A673 (cell line): Measurements from ENCODE around the gene AKAP8.

Source experiments
- CTCF ChIP-seq: fragments of 300-800, 200-600 bp; sonication (generic); conservative IDR thresholded peaks from 2 replicates; pipeline ENCODE4 v1.5.1; 2017; ENCODE audit warnings: low read depth, mild to moderate bottlenecking, antibody characterized with exemption, low read length, moderate library complexity, mixed read lengths
- EZH2 ChIP-seq: fragments of 200-600 bp; sonication (generic); IDR thresholded peaks from 2 replicates; pipeline ENCODE4 v1.6.1; 2017; ENCODE audit warnings: borderline replicate concordance, low read depth, mild to moderate bottlenecking, mixed read lengths, antibody characterized with exemption, low read length; ENCODE audit not compliant: poor library complexity, severe bottlenecking

- TF ChIP-seq CTCF (no peak), EZH2 (no peak)
These were observed 55.9 kb downstream of the AKAP8 start for GRCh38 chr19:15323496-15324235.
